ENCODE results near the gene PRKAR2B.
"Not testable (repeated sequence)": the region's sequence is repeated elsewhere in the genome, so short reads cannot be mapped to it uniquely, and the experiment has no call there.

- not testable (repeated sequence) for TF ChIP-seq ELF4 (IDR thresholded peaks at IDR 0.05); ARNT (IDR thresholded peaks at IDR 0.05); L3MBTL2 (conservative IDR thresholded peaks at IDR 0.05); HDGF (IDR thresholded peaks at IDR 0.05; ENCODE audit: borderline replicate concordance); BHLHE40 (IDR thresholded peaks at IDR 0.05; ENCODE audit: borderline replicate concordance); SP1 (IDR thresholded peaks at IDR 0.05); SUZ12 (IDR thresholded peaks at IDR 0.05); TARDBP (IDR thresholded peaks at IDR 0.05); CTBP1 (IDR thresholded peaks at IDR 0.05; ENCODE audit: borderline replicate concordance); FOXM1 (IDR thresholded peaks at IDR 0.05; ENCODE audit: borderline replicate concordance); FOXA1 (IDR thresholded peaks at IDR 0.05); NFRKB (IDR thresholded peaks at IDR 0.05); FOXK2 (IDR thresholded peaks at IDR 0.05); PKNOX1 (IDR thresholded peaks at IDR 0.05)
Observed at GRCh38 chr7:107099154-107099553, 54.6 kb downstream of the PRKAR2B start.

Data from HEK293T (cell line).